K562 (cell line): ENCODE measurements around the gene SREBF1. TPM values are rescaled to one million over a fixed set of nuclear protein-coding genes. Genes with fewer than 3 reads are reported as not detected.

Experiments
- ATAC-seq: fragments of 200-7000 bp; cut with Tn5 transposase; 3 replicates; pipeline ENCODE4 v1.9.1; 2020; ENCODE audit warnings: moderate library complexity
- BruUV-seq: library from RNA; stranded (reverse); fragments of 400-500 nt; replicated peaks from 2 replicates; lab custom pipeline; 2021; lab: Mats Ljungman, UMichigan
- CTCF ChIA-PET: fragments of 300-600 bp; formaldehyde crosslinking; extraction: SDS; loops from one replicate; lab custom pipeline; 2021; ENCODE audit warnings: low intra/inter-chr PET ratio; lab: Yijun Ruan, JAX
- POLR2A ChIA-PET: fragments of 300-600, 350-650 bp; sonication (Branson Sonifier 250); formaldehyde crosslinking; extraction: SDS; loops from one replicate; lab custom pipeline; 2021; ENCODE audit warnings: antibody characterized with exemption, inconsistent platforms; lab: Yijun Ruan, JAX
- DNase-seq, 4 experiments: peaks; one replicate each; pipeline versions ENCODE4 v3.0.0 to v3.0.0-alpha.2; 2011 to 2018; ENCODE audit warnings: low spot score in 3 of 4, mixed read lengths in 3 of 4; ENCODE audit errors: extremely low read depth in 1 of 4
- FAIRE-seq: peaks from 2 replicates; lab custom pipeline; 2011; peaks lifted over from hg19 to GRCh38; lab: Jason Lieb, UNC
- H2AFZ ChIP-seq: 2 replicates; pipeline ENCODE4 v1.6.0; 2011; ENCODE audit warnings: low read depth, low read length, control low read depth, inconsistent platforms
- H3K27ac ChIP-seq: fragments of 200-600 bp; 3 replicates; pipeline ENCODE4 v1.8.0; 2011; ENCODE audit warnings: low read depth, mild to moderate bottlenecking, control low read depth, inconsistent platforms, low read length, moderate library complexity, mixed read lengths; ENCODE audit errors: extremely low read depth
- H3K27me3 ChIP-seq, 2 experiments: fragments of 300-600 bp in 1 of 2; 2 replicates in 1 of 2; 3 replicates in 1 of 2; pipeline versions ENCODE4 v1.6.0 to v1.8.0; 2011; ENCODE audit warnings: inconsistent platforms in 2 of 2, low read length in 2 of 2, mild to moderate bottlenecking in 1 of 2, mixed read lengths in 1 of 2, moderate library complexity in 1 of 2; ENCODE audit not compliant: control insufficient read depth in 2 of 2, insufficient read depth in 2 of 2
- H3K36me3 ChIP-seq: fragments of 300-600 bp; 3 replicates; pipeline ENCODE4 v1.8.0; 2011; ENCODE audit warnings: mild to moderate bottlenecking, low read length, inconsistent platforms; ENCODE audit not compliant: control insufficient read depth, insufficient read depth
- H3K4me1 ChIP-seq, 2 experiments: fragments of 200-600 bp in 1 of 2; replicated peaks in 1 of 2; 2 replicates in 1 of 2; 3 replicates in 1 of 2; pipeline versions ENCODE4 v1.5.1 to v1.8.0; 2011; ENCODE audit warnings: inconsistent platforms in 2 of 2, low read length in 2 of 2, mild to moderate bottlenecking in 1 of 2, mixed read lengths in 1 of 2, moderate library complexity in 1 of 2; ENCODE audit not compliant: control insufficient read depth in 2 of 2, insufficient read depth in 2 of 2
- H3K4me2 ChIP-seq: 2 replicates; pipeline ENCODE4 v1.6.1; 2011; ENCODE audit warnings: low read length, control low read depth, inconsistent platforms, mixed read lengths; ENCODE audit not compliant: insufficient read depth
- H3K4me3 ChIP-seq: fragments of 200-600 bp; sonication (generic), shearing (Covaris generic); 2 replicates; pipeline ENCODE4 v1.5.1; 2016; ENCODE audit warnings: control low read depth, inconsistent platforms
- H3K79me2 ChIP-seq: fragments of 200-600 bp; 3 replicates; pipeline ENCODE4 v1.8.0; 2011; ENCODE audit warnings: low read length, inconsistent platforms; ENCODE audit not compliant: control insufficient read depth, insufficient read depth
- H3K9ac ChIP-seq, 2 experiments: 2 replicates each; pipeline versions ENCODE4 v1.6.0 to v1.6.1; 2011; ENCODE audit warnings: low read depth in 2 of 2, low read length in 2 of 2, control low read depth in 1 of 2, inconsistent platforms in 1 of 2, mild to moderate bottlenecking in 1 of 2, mixed read lengths in 1 of 2; ENCODE audit not compliant: insufficient read depth in 1 of 2
- H3K9me1 ChIP-seq: one replicate; pipeline ENCODE4 v1.6.0; 2011; ENCODE audit warnings: inconsistent platforms, mild to moderate bottlenecking, low read length, moderate library complexity; ENCODE audit not compliant: control insufficient read depth, insufficient read depth
- H3K9me3 ChIP-seq: replicated peaks from 2 replicates; pipeline ENCODE4 v1.5.1; 2011; ENCODE audit warnings: low read depth, low read length, inconsistent platforms; ENCODE audit not compliant: control insufficient read depth, insufficient read depth
- H4K20me1 ChIP-seq: replicated peaks from 2 replicates; pipeline ENCODE4 v1.6.1; 2011; ENCODE audit warnings: low read length, inconsistent platforms, mixed read lengths; ENCODE audit not compliant: control insufficient read depth, insufficient read depth
- BDP1 ChIP-seq: IDR thresholded peaks from 3 replicates; pipeline ENCODE4 v1.6.1; 2011; ENCODE audit not compliant: insufficient read length, insufficient read depth
- CBX8 ChIP-seq: fragments of 200-600 bp; sonication (generic); IDR thresholded peaks from 2 replicates; pipeline ENCODE4 v1.6.1; 2012; ENCODE audit warnings: borderline replicate concordance, mixed run types, low read depth, mild to moderate bottlenecking, moderate library complexity, mixed read lengths, low read length, control low read depth, inconsistent platforms; ENCODE audit not compliant: poor library complexity, severe bottlenecking; ENCODE audit errors: extremely low read depth
- DIDO1 ChIP-seq: fragments of 450-650 bp; IDR thresholded peaks from 2 replicates; pipeline ENCODE4 v1.6.1; 2016; ENCODE audit warnings: low read depth, missing biosample characterization, missing genetic modification characterization
- DPF2 ChIP-seq: fragments of 450-650 bp; IDR thresholded peaks from 2 replicates; pipeline ENCODE4 v1.6.1; 2016
- ERF ChIP-seq: fragments of 450-650 bp; formaldehyde crosslinking; IDR thresholded peaks from 2 replicates; pipeline ENCODE4 v1.4.0; 2020; ENCODE audit warnings: mild to moderate bottlenecking, mixed read lengths
- GATA2 ChIP-seq: sonication (generic); formaldehyde crosslinking; IDR thresholded peaks from 2 replicates; pipeline ENCODE4 v1.4.0; 2020; ENCODE audit warnings: mild to moderate bottlenecking, missing genetic modification reagents
- IRF2 ChIP-seq: sonication (generic); formaldehyde crosslinking; IDR thresholded peaks from 2 replicates; pipeline ENCODE4 v1.8.1; 2022; ENCODE audit warnings: mild to moderate bottlenecking, missing genetic modification reagents
- NFRKB ChIP-seq: fragments of 450-650 bp; IDR thresholded peaks from 2 replicates; pipeline ENCODE4 v1.6.1; 2016; ENCODE audit warnings: low read depth
- PRPF4 ChIP-seq: fragments of 200-400 bp; formaldehyde crosslinking; IDR thresholded peaks from one replicate; pipeline ENCODE4 v1.6.1; 2017; ENCODE audit warnings: low read length, low read depth, mild to moderate bottlenecking; ENCODE audit not compliant: insufficient read depth, poor library complexity, severe bottlenecking
- SMARCB1 ChIP-seq: IDR thresholded peaks from 2 replicates; pipeline ENCODE4 v1.6.1; 2011; ENCODE audit warnings: improper control_type of control experiment, low read depth; ENCODE audit not compliant: insufficient read length
- SRF ChIP-seq, 2 experiments: fragments of 250-450, 450-650 bp in 1 of 2; sonication (Bioruptor Pico) in 1 of 2; sonication (generic) in 1 of 2; formaldehyde crosslinking; IDR thresholded peaks; 2 replicates each; pipeline versions ENCODE4 v1.5.0 to v1.5.1; 2020 to 2022; ENCODE audit warnings: mild to moderate bottlenecking in 1 of 2, missing genetic modification reagents in 1 of 2
- TAF1 ChIP-seq: IDR thresholded peaks from 2 replicates; pipeline ENCODE4 v1.6.1; 2011; ENCODE audit warnings: mild to moderate bottlenecking, low read length, moderate library complexity; ENCODE audit not compliant: insufficient read depth, control insufficient read depth, severe bottlenecking; ENCODE audit errors: extremely low read depth
- TOE1 ChIP-seq, 2 experiments: fragments of 450-650 bp in 1 of 2; sonication (generic) in 1 of 2; formaldehyde crosslinking in 1 of 2; IDR thresholded peaks; 2 replicates each; pipeline versions ENCODE4 v1.7.1 to v1.8.0; 2016 to 2022; ENCODE audit warnings: borderline replicate concordance in 2 of 2, mild to moderate bottlenecking in 2 of 2, antibody characterized with exemption in 1 of 2, inconsistent platforms in 1 of 2, low read depth in 1 of 2, missing genetic modification reagents in 1 of 2, moderate library complexity in 1 of 2
- ZNF57 ChIP-seq: fragments of 450-650 bp; formaldehyde crosslinking; IDR thresholded peaks from 2 replicates; pipeline ENCODE4 v1.4.0; 2020; ENCODE audit warnings: mild to moderate bottlenecking, moderate library complexity
- WGBS: fragments of 100-300 bp; shearing (Covaris generic); methylation state at CpG from one replicate; pipeline ENCODE4 v1.1.6; 2016; ENCODE audit warnings: low coverage, mixed read lengths; ENCODE audit not compliant: insufficient coverage; ENCODE audit errors: missing lambda C conversion rate; 5-methylcytosine and 5-hydroxymethylcytosine counted together
- in situ Hi-C: fragments of 300-500 bp; cut with MboI; formaldehyde crosslinking; loops from 4 replicates; pipeline ENCODE4 v1.15.0; 2018; ENCODE audit warnings: inconsistent platforms, mixed read lengths
- intact Hi-C: fragments of 100-400 bp; cut with micrococcal nuclease; formaldehyde crosslinking; loops from 2 replicates; pipeline ENCODE4 v1.14.2; 2022
- polyA plus RNA-seq, 8 experiments: library from polyadenylated mRNA; depleted of rRNA in 4 of 8; stranded (reverse) in 5 of 8; unstranded in 3 of 8; fragments of >200 nt; fragmentation: Nextera tagmentation in 2 of 8; fragmentation: Illumina TruSeq in 1 of 8; extraction: Ambion mirVana in 2 of 8; extraction: Trizol in 1 of 8; gene quantifications; 2 replicates each; pipeline versions ENCODE4 v1.2.1 to v1.2.3, GENCODE V29; 2011 to 2014; ENCODE audit warnings: inconsistent platforms in 1 of 8, missing spikeins in 1 of 8
- total RNA-seq, 7 experiments: library from RNA; depleted of rRNA in 6 of 7; stranded (reverse); fragments of >200 nt in 6 of 7; fragmentation: Illumina TruSeq in 2 of 7; extraction: Trizol in 2 of 7; gene quantifications; 2 replicates each; pipeline versions ENCODE4 v1.2.1 to v1.2.3, GENCODE V29; 2011 to 2021; ENCODE audit warnings: low replicate concordance in 1 of 7
- TF ChIP-seq, protein P1 (sequence below): fragments of 450-650 bp; IDR thresholded peaks from 2 replicates; pipeline ENCODE4 v1.7.0; 2016; ENCODE audit warnings: borderline replicate concordance

The SREBF1 gene
- total and polyA plus RNA-seq, 9 of the 15 experiments (the other 6 are each of a cell fraction or from before 2014, with no cell fraction given) = 1.6 to 169 (median 69.4) TPM

DNA sequence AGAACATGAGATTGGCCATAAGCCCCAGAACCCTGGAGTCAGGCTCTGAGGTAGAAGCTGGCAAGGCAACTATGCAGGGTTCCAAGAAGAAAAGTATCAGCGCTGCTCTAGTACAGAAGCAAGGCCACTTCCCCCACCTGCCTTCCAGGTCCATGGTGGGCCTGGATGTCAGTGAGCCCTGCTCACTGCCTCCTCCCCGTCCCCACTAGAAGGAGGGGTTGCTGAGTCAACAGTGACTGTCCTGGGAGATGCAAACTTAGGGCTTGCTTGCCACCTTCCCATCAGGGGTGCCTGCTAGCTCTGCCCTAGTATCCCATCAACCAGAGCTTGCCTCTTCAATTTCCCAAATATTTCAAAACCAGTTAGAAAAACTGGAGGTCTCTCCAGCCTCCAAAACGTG lies 29.6 kb upstream of the SREBF1 start (continued):
- TF ChIP-seq TAF1 = no peak
- no peak for TF ChIP-seq TOE1 (IDR thresholded peaks at IDR 0.05; ENCODE audit: borderline replicate concordance)
- no peak for TF ChIP-seq TOE1 (CRISPR knock-in tag; IDR thresholded peaks at IDR 0.05; ENCODE audit: borderline replicate concordance, low read depth)
- TF ChIP-seq SMARCB1 = no peak
- TF ChIP-seq PRPF4 = no peak
- TF ChIP-seq BDP1 = no peak
- TF ChIP-seq NFRKB = no peak
- TF ChIP-seq, protein P1, sequence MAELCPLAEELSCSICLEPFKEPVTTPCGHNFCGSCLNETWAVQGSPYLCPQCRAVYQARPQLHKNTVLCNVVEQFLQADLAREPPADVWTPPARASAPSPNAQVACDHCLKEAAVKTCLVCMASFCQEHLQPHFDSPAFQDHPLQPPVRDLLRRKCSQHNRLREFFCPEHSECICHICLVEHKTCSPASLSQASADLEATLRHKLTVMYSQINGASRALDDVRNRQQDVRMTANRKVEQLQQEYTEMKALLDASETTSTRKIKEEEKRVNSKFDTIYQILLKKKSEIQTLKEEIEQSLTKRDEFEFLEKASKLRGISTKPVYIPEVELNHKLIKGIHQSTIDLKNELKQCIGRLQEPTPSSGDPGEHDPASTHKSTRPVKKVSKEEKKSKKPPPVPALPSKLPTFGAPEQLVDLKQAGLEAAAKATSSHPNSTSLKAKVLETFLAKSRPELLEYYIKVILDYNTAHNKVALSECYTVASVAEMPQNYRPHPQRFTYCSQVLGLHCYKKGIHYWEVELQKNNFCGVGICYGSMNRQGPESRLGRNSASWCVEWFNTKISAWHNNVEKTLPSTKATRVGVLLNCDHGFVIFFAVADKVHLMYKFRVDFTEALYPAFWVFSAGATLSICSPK = no peak

DNA sequence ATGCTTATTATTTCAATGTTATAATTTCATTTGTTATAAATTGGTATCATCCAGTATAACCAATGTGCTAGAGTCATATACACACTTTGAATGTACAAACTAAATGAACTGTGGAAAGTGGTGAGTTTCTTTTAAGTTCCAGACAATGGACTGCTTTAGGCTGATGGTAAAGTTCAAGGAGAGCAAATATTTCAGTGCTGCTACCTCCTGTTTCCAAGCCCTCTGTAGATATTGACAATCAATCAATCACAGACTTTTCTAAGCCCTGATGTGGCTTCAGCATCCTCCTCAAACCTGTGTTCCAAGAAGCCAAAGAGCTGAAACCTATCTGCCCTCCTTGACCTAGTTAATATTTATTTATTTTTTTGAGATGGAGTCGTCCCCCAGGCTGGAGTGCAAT lies 28.2 kb upstream of the SREBF1 start:
- H3K27ac ChIP-seq = no peak overlapping the region
- H4K20me1 ChIP-seq = no peaks in the 10 kb centered on the region
- ChIA-PET CTCF (no interaction called here), POLR2A (no interaction called here)
- H3K4me3 ChIP-seq = no peak overlapping the region
- peaks cover 0 to 4% of the 10 kb centered on the region in 2 experiments; a peak in 2 of 5 replicates for H3K4me1 ChIP-seq
- in situ Hi-C loops = no loop called here
- H3K79me2 ChIP-seq = no peaks in the 10 kb centered on the region
- no peak for DNase-seq
- intact Hi-C loops = no loop called here
- H3K9me1 ChIP-seq = no peaks in the 10 kb centered on the region
- no peak for TF ChIP-seq ZNF57 (CRISPR knock-in tag)
- no peak for TF ChIP-seq DIDO1
- TF ChIP-seq SRF (CRISPR knock-in tag; IDR thresholded peaks at IDR 0.05) = no peak
- no peak for TF ChIP-seq IRF2 (CRISPR knock-in tag)
- no peak for TF ChIP-seq DPF2
- TF ChIP-seq ERF = no peak
- TF ChIP-seq CBX8 = no peak
- TF ChIP-seq GATA2 (CRISPR knock-in tag) = no peak
- no TSS peak for BruUV-seq
- no peak for ATAC-seq
- H2AFZ ChIP-seq = no peak overlapping the region
- no peak overlapping the region for H3K9ac ChIP-seq
- WGBS = 25% methylated on average over 1 of the region's 1 CpG
- no peaks in the 10 kb centered on the region for H3K9me3 ChIP-seq
- no peaks in the 10 kb centered on the region for H3K36me3 ChIP-seq
- no peaks in the 10 kb centered on the region for H3K27me3 ChIP-seq
- no peak overlapping the region for H3K4me2 ChIP-seq
- no peak for FAIRE-seq
